ENCODE data around the gene ENC1. TPM values are rescaled to one million over a fixed set of nuclear protein-coding genes. Genes with fewer than 3 reads are reported as not detected.

The ENC1 gene
- total RNA-seq, 2 experiments from 2014 or later = 12.1 to 25.9 TPM

GRCh38 chr5:74685979-74686631 is 45.6 kb upstream of the ENC1 start:
- Histone ChIP-seq H3K27ac (ENCODE audit: low read depth, low read length, poor library complexity, severe bottlenecking) (no peak overlapping the region), H4K20me1 (ENCODE audit: insufficient read depth, low read length) (no peaks in the 10 kb centered on the region), H3K9me3 (ENCODE audit: low read length) (no peaks in the 10 kb centered on the region), H2AFZ (ENCODE audit: low read length) (peak overlapping the region; percentile 98), H3K79me2 (ENCODE audit: insufficient read depth, low read depth, low read length) (no peaks in the 10 kb centered on the region), H3K9me2 (ENCODE audit: insufficient read depth, low read length) (no peaks in the 10 kb centered on the region), H3K4me2 (ENCODE audit: low read length) (peak overlapping the region; percentile 95), H3K36me3 (ENCODE audit: insufficient read depth, low read length) (no peaks in the 10 kb centered on the region), H3K4me1 (ENCODE audit: insufficient read depth, low read length, poor library complexity, severe bottlenecking) (peaks cover 25% of the 10 kb centered on the region), H3K4me3 (ENCODE audit: low read depth, low read length, poor library complexity, severe bottlenecking) (peak overlapping the region; percentile 81)
- ChIA-PET POLR2A (interaction anchor here (0.5 kb wide), 1 partner anchor 14 kb away, joined by 3 read pairs; no protein-coding TSS in a partner anchor), CTCF (ENCODE audit: unreplicated experiment) (no interaction called here)
- TF ChIP-seq EZH2phosphoT487 (IDR thresholded peaks at IDR 0.05; ENCODE audit: borderline replicate concordance, low read depth, low read length) = no peak
- TF ChIP-seq, protein P1, sequence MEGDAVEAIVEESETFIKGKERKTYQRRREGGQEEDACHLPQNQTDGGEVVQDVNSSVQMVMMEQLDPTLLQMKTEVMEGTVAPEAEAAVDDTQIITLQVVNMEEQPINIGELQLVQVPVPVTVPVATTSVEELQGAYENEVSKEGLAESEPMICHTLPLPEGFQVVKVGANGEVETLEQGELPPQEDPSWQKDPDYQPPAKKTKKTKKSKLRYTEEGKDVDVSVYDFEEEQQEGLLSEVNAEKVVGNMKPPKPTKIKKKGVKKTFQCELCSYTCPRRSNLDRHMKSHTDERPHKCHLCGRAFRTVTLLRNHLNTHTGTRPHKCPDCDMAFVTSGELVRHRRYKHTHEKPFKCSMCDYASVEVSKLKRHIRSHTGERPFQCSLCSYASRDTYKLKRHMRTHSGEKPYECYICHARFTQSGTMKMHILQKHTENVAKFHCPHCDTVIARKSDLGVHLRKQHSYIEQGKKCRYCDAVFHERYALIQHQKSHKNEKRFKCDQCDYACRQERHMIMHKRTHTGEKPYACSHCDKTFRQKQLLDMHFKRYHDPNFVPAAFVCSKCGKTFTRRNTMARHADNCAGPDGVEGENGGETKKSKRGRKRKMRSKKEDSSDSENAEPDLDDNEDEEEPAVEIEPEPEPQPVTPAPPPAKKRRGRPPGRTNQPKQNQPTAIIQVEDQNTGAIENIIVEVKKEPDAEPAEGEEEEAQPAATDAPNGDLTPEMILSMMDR (conservative IDR thresholded peaks at IDR 0.05; ENCODE audit: low read length) = no peak
- intact Hi-C loops (cut with micrococcal nuclease; ENCODE audit: unreplicated experiment) = loop anchor here (5.0 kb wide), 1 partner anchor 81 kb away; the partner anchor contains the start of genes GFM2 and NSA2
- BruUV-seq (replicated peaks) = no TSS peak
- DNase-seq (ENCODE audit: low spot score) = peak; percentile 48

- Histone ChIP-seq H3K9me2 (ENCODE audit: insufficient read depth, low read length) (no peaks in the 10 kb centered on the region), H3K4me1 (ENCODE audit: insufficient read depth, low read length, poor library complexity, severe bottlenecking) (peaks cover 25% of the 10 kb centered on the region), H3K4me2 (ENCODE audit: low read length) (peak within 1 kb of the TSS; percentile 95), H3K27ac (ENCODE audit: low read depth, low read length, poor library complexity, severe bottlenecking) (no peak within 1 kb of the TSS), H3K9me3 (ENCODE audit: low read length) (no peaks in the 10 kb centered on the region), H2AFZ (ENCODE audit: low read length) (peak within 1 kb of the TSS; percentile 98), H3K4me3 (ENCODE audit: low read depth, low read length, poor library complexity, severe bottlenecking) (peak within 1 kb of the TSS; percentile 81), H4K20me1 (ENCODE audit: insufficient read depth, low read length) (no peaks in the 10 kb centered on the region), H3K79me2 (ENCODE audit: insufficient read depth, low read depth, low read length) (no peaks in the 10 kb centered on the region), H3K36me3 (ENCODE audit: insufficient read depth, low read length) (no peaks in the 10 kb centered on the region)
- TF ChIP-seq EZH2phosphoT487 (IDR thresholded peaks at IDR 0.05; ENCODE audit: borderline replicate concordance, low read depth, low read length) = no peak
- TF ChIP-seq, protein P1 (conservative IDR thresholded peaks at IDR 0.05; ENCODE audit: low read length) = peak; percentile 40
- BruUV-seq (replicated peaks) = no TSS peak
- ChIA-PET POLR2A (no interaction called here), CTCF (ENCODE audit: unreplicated experiment) (no interaction called here)
- intact Hi-C loops (cut with micrococcal nuclease; ENCODE audit: unreplicated experiment) = loop anchor here (5.0 kb wide), 1 partner anchor 82 kb away; the partner anchor contains the start of genes GFM2 and NSA2
- DNase-seq (ENCODE audit: low spot score) = peak; percentile 72
Measured at GRCh38 chr5:74684900-74685851, 44.6 kb upstream of the ENC1 start, which contains the start of gene HEXB. TSS of gene HEXB (plus strand) at chr5:74685233. CDS start at chr5:74685261, 28 bp downstream.
